Pulmonary artery endothelial cell (primary cell): ENCODE measurements around the gene DSCAM. TPM values are rescaled to one million over a fixed set of nuclear protein-coding genes. Genes with fewer than 3 reads are reported as not detected.

Experiments
- DNase-seq: peaks from one replicate; pipeline ENCODE4 v3.0.0-alpha.2; 2011; ENCODE audit warnings: low read depth, low spot score
- total RNA-seq: library from RNA; depleted of rRNA; stranded (reverse); fragments of >200 nt; gene quantifications from 2 replicates; pipeline ENCODE4 v1.2.3, GENCODE V29; 2014

DSCAM gene
- total RNA-seq, 1 donor from 2014 or later, result not detected

GRCh38 chr21:40014394-40014793 lies 832.6 kb downstream of the DSCAM start:
- no peak for DNase-seq

GRCh38 chr21:40013001-40013735 lies 833.8 kb downstream of the DSCAM start:
- no peak for DNase-seq

- no peak for DNase-seq
Measured at GRCh38 chr21:40011371-40011770, 835.6 kb downstream of the DSCAM start.

GRCh38 chr21:40002978-40003377 lies 844.0 kb downstream of the DSCAM start:
- DNase-seq, result no peak

- no peak for DNase-seq
Measured at GRCh38 chr21:39984286-39984991, 862.5 kb downstream of the DSCAM start.

GRCh38 chr21:39980241-39980820 lies 866.6 kb downstream of the DSCAM start:
- DNase-seq, result no peak

GRCh38 chr21:39979321-39979720 lies 867.6 kb downstream of the DSCAM start:
- no peak for DNase-seq

- no peak for DNase-seq
Measured at GRCh38 chr21:39976800-39977199, 870.2 kb downstream of the DSCAM start.

GRCh38 chr21:39972976-39973770 lies 873.8 kb downstream of the DSCAM start:
- no peak for DNase-seq

- DNase-seq, result no peak
Measured at GRCh38 chr21:39972471-39972870, 874.5 kb downstream of the DSCAM start.

GRCh38 chr21:39971956-39972355 lies 875.0 kb downstream of the DSCAM start:
- DNase-seq, result no peak

GRCh38 chr21:39969691-39970364 lies 877.1 kb downstream of the DSCAM start:
- no peak for DNase-seq

GRCh38 chr21:39968010-39968409 lies 878.9 kb downstream of the DSCAM start:
- no peak for DNase-seq

- no peak for DNase-seq
Measured at GRCh38 chr21:39966786-39967185, 880.2 kb downstream of the DSCAM start.

GRCh38 chr21:39965026-39965425 lies 881.9 kb downstream of the DSCAM start:
- DNase-seq, result no peak

- DNase-seq, result no peak
Measured at GRCh38 chr21:39961251-39961650, 885.7 kb downstream of the DSCAM start.
